Esophagus muscularis mucosa (tissue), 4 donors: ENCODE results near the gene PGF. TPM values are rescaled to one million over a fixed set of nuclear protein-coding genes. Genes with fewer than 3 reads are reported as not detected.

Experiments used
- DNase-seq: peaks from one replicate; pipeline ENCODE4 v3.0.0-alpha.2; 2017; ENCODE audit errors: extremely low spot score
- H3K27ac ChIP-seq, 4 donors: fragments of 200-600 bp; sonication (generic); replicated peaks in 1 of 4; 1 replicate in 3 of 4; 2 replicates in 1 of 4; pipeline ENCODE4 v1.5.1; 2016 to 2019; ENCODE audit warnings: mild to moderate bottlenecking in 1 of 4
- H3K27me3 ChIP-seq, 4 donors: fragments of 200-600 bp; sonication (generic); one replicate each; pipeline versions ENCODE4 v1.5.1 to v1.6.0; 2016 to 2019
- H3K36me3 ChIP-seq, 4 donors: fragments of 200-600 bp; sonication (generic); one replicate each; pipeline ENCODE4 v1.5.1; 2016 to 2019
- H3K4me1 ChIP-seq, 4 donors: fragments of 200-600 bp; sonication (generic); one replicate each; pipeline ENCODE4 v1.5.1; 2016 to 2019
- H3K4me3 ChIP-seq, 4 donors: fragments of 200-600 bp; sonication (generic); 1 replicate in 2 of 4; 2 replicates in 2 of 4; pipeline ENCODE4 v1.5.1; 2016 to 2019; ENCODE audit warnings: mild to moderate bottlenecking in 4 of 4, moderate library complexity in 1 of 4
- H3K9me3 ChIP-seq, 4 donors: fragments of 200-600 bp; sonication (generic); 1 replicate in 3 of 4; 2 replicates in 1 of 4; pipeline ENCODE4 v1.5.1; 2016 to 2019
- EP300 ChIP-seq: sonication (generic); formaldehyde crosslinking; IDR thresholded peaks from one replicate; pipeline ENCODE4 v1.6.1; 2017; ENCODE audit warnings: antibody characterized with exemption
- POLR2A ChIP-seq: fragments of 450-650 bp; IDR thresholded peaks from one replicate; pipeline ENCODE4 v1.6.1; 2017; ENCODE audit warnings: antibody characterized with exemption, moderate library complexity, mild to moderate bottlenecking, low read depth
- POLR2AphosphoS5 ChIP-seq, 2 donors: sonication (generic); formaldehyde crosslinking; IDR thresholded peaks; one replicate each; pipeline ENCODE4 v1.6.1; 2017; ENCODE audit warnings: antibody characterized with exemption in 2 of 2
- WGBS: methylation state at CpG from one replicate; pipeline ENCODE4 v1.1.5; 2018; 5-methylcytosine and 5-hydroxymethylcytosine counted together
- intact Hi-C: fragments of 100-400 bp; cut with DNase I; formaldehyde crosslinking; loops from one replicate; pipeline ENCODE4 v1.15.1; 2023
- total RNA-seq, 4 donors: library from RNA; depleted of rRNA; stranded (reverse); fragments of >200 nt; gene quantifications; one replicate each; pipeline versions ENCODE4 v1.1.0 to v1.2.1, GENCODE V29; 2016
- TF ChIP-seq, protein P1 (sequence below), 3 experiments: fragments of 200-600 bp in 2 of 3; fragments of 450-650 bp in 1 of 3; sonication (generic) in 2 of 3; IDR thresholded peaks; one replicate each; pipeline ENCODE4 v1.5.1; 2017 to 2019; ENCODE audit warnings: antibody characterized with exemption in 3 of 3, mild to moderate bottlenecking in 2 of 3, moderate library complexity in 1 of 3

PGF gene
- total RNA-seq, 4 donors from 2014 or later: 16.7 to 69.6 (median 18.4) TPM

DNA sequence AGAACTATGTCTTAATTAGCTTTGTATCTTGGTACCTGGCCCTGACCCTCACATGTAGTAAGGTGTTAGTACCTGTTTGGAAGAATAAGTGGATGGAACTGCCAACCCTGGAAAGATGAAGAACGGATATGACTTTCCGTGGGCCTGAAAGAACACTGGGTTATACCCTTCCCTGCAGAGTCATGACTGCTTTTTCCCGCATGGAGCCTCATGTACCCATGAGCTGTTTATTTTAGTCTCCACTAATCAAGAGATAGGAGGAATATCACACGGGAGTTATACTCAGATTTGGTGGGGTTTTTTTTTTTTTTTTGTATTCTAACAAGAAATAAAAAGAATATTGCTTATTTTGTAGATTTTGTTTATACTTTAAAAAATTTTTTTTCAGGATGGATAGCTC, 57.8 kb downstream of the PGF start:
- 81% methylated on average over 4 of the region's 4 CpGs for WGBS
- Histone ChIP-seq H3K36me3 (peaks cover 99 to 100% (median 100%) of the 10 kb centered on the region in 4 donors), H3K27me3 (no peaks in the 10 kb centered on the region), H3K4me3 (no peak overlapping the region), H3K27ac (no peak overlapping the region), H3K4me1 (peaks cover 0 to 6% (median 0%) of the 10 kb centered on the region in 4 donors), H3K9me3 (no peaks in the 10 kb centered on the region)
- no peak for TF ChIP-seq POLR2AphosphoS5 (IDR thresholded peaks at IDR 0.05)
- TF ChIP-seq, protein P1, sequence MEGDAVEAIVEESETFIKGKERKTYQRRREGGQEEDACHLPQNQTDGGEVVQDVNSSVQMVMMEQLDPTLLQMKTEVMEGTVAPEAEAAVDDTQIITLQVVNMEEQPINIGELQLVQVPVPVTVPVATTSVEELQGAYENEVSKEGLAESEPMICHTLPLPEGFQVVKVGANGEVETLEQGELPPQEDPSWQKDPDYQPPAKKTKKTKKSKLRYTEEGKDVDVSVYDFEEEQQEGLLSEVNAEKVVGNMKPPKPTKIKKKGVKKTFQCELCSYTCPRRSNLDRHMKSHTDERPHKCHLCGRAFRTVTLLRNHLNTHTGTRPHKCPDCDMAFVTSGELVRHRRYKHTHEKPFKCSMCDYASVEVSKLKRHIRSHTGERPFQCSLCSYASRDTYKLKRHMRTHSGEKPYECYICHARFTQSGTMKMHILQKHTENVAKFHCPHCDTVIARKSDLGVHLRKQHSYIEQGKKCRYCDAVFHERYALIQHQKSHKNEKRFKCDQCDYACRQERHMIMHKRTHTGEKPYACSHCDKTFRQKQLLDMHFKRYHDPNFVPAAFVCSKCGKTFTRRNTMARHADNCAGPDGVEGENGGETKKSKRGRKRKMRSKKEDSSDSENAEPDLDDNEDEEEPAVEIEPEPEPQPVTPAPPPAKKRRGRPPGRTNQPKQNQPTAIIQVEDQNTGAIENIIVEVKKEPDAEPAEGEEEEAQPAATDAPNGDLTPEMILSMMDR (IDR thresholded peaks at IDR 0.05): no peak
- TF ChIP-seq POLR2A: no peak
- TF ChIP-seq EP300: no peak
- DNase-seq: no peak
- intact Hi-C loops: no loop called here

DNA sequence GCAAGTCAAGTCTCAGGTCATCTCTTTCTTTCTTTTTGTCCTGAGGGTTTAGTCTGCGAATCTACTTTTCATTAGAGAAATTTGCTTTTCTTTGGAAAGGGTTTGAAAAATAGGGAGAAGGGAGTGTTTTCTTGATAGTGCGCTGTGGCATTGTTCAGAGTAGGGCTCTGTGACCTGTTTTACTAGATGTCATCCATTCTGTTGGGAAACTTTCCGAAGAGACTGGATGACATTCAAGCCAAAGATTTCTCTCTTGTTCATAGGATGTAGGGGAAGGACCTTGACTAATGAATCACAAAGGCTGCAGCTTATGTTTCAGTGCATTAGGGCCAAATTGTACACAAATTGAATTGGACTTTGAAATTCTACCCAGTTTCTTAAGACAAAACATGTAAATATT, 59.0 kb downstream of the PGF start:
- Histone ChIP-seq H3K4me1 (peaks cover 0 to 6% (median 2%) of the 10 kb centered on the region in 4 donors), H3K27ac (no peak overlapping the region), H3K9me3 (no peaks in the 10 kb centered on the region), H3K27me3 (no peaks in the 10 kb centered on the region), H3K36me3 (peaks cover 95 to 100% (median 100%) of the 10 kb centered on the region in 4 donors), H3K4me3 (no peak overlapping the region)
- DNase-seq: no peak
- intact Hi-C loops: no loop called here
- 93% methylated on average over 3 of the region's 3 CpGs for WGBS
- no peak for TF ChIP-seq POLR2A
- TF ChIP-seq POLR2AphosphoS5 (IDR thresholded peaks at IDR 0.05): no peak
- TF ChIP-seq, protein P1 (IDR thresholded peaks at IDR 0.05): no peak
- TF ChIP-seq EP300: no peak

DNA sequence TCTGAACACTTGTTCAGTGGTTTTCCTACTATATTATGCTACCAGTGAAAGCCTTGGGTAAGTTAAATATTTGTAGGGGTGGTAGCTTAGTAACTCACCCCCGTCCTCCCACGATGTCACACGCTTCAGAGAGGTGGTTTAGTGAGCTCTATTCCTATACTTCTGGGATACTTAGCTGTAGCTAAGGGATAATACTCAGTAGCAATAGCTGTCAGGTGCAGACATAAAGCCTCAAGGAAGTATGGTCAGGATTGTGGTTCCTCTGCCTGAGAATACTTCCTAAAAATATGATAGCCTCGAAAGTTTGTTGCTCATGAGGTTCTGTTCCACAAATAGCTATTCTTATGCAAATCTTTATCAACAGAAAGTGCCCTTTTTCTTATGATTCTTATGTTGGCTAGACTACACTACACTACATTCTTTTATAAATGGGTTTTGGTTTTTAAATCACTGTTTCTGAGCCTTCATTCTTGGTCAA, 61.7 kb downstream of the PGF start:
- TF ChIP-seq EP300 (no peak), POLR2AphosphoS5 (IDR thresholded peaks at IDR 0.05) (no peak), POLR2A (no peak)
- TF ChIP-seq, protein P1 (IDR thresholded peaks at IDR 0.05): no peak
- intact Hi-C loops: no loop called here
- peaks cover 4 to 12% (median 7%) of the 10 kb centered on the region in 4 donors for H3K4me1 ChIP-seq
- WGBS: 79% methylated on average over 4 of the region's 4 CpGs
- H3K4me3 ChIP-seq: no peak overlapping the region
- H3K27me3 ChIP-seq: no peaks in the 10 kb centered on the region
- no peak for DNase-seq
- peaks cover 84 to 100% (median 97%) of the 10 kb centered on the region in 4 donors for H3K36me3 ChIP-seq
- H3K9me3 ChIP-seq: no peaks in the 10 kb centered on the region
- H3K27ac ChIP-seq: no peak overlapping the region

DNA sequence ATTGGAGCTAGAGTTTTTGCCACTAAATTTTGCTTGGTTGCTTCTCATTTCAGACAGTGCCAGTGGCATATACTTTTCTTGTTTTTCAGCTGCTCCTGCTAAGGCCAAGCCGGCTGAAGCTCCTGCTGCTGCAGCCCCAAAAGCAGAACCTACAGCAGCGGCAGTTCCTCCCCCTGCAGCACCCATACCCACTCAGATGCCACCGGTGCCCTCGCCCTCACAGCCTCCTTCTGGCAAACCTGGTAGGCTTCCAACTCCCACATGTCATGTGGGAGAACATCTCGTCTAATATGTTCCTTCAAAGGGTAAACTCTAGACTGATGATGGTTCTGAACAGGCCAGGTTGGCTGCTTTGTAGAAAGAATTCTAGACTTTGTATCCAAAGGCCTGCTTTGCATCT, 62.7 kb downstream of the PGF start:
- no peaks in the 10 kb centered on the region for H3K27me3 ChIP-seq
- H3K4me1 ChIP-seq: peaks cover 11 to 21% (median 13%) of the 10 kb centered on the region in 4 donors
- intact Hi-C loops: no loop called here
- no peak overlapping the region for H3K27ac ChIP-seq
- H3K36me3 ChIP-seq: peaks cover 75 to 92% (median 90%) of the 10 kb centered on the region in 4 donors
- H3K9me3 ChIP-seq: no peaks in the 10 kb centered on the region
- TF ChIP-seq EP300 (no peak), POLR2A (no peak), POLR2AphosphoS5 (IDR thresholded peaks at IDR 0.05) (no peak)
- TF ChIP-seq, protein P1 (IDR thresholded peaks at IDR 0.05): no peak
- no peak overlapping the region for H3K4me3 ChIP-seq
- DNase-seq: no peak
- WGBS: 73% methylated on average over 5 of the region's 5 CpGs

DNA sequence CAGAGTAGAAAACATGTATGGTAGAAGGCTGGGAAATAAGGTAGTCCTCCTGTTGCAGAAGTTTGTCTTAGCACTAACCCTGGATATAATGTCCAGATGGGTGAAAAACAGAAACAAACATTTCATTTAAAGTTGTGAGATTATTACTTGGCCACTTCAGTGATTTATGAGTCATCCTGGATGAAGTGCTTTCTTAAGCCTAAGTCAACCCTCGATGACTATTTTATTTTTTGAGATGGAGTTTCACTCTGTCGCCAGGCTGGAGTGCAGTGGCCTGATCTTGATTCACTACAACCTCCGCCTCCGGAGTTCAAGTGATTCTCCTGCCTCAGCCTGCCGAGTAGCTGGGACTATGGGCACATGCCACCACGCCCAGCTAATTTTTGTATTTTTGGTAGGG, 63.5 kb downstream of the PGF start:
- H3K36me3 ChIP-seq: peaks cover 66 to 90% (median 83%) of the 10 kb centered on the region in 4 donors
- WGBS: 82% methylated on average over 6 of the region's 6 CpGs

More for the DNA sequence above, 63.5 kb downstream of the PGF start:
- Histone ChIP-seq H3K9me3 (no peaks in the 10 kb centered on the region), H3K4me3 (no peak overlapping the region), H3K27ac (no peak overlapping the region), H3K27me3 (no peaks in the 10 kb centered on the region), H3K4me1 (peaks cover 9 to 29% (median 21%) of the 10 kb centered on the region in 4 donors)
- DNase-seq: no peak
- intact Hi-C loops: no loop called here
- no peak for TF ChIP-seq POLR2A
- TF ChIP-seq, protein P1 (IDR thresholded peaks at IDR 0.05): no peak
- TF ChIP-seq POLR2AphosphoS5 (IDR thresholded peaks at IDR 0.05): no peak
- no peak for TF ChIP-seq EP300
